Duodenal mucosa (tissue), 2 donors: ENCODE data around the gene COL6A2.
"Not testable (repeated sequence)": the region's sequence is repeated elsewhere in the genome, so short reads cannot be mapped to it uniquely, and the experiment has no call there.

ENCODE experiments used
- H3K27ac ChIP-seq: one replicate; pipeline ENCODE4 v1.7.0; 2013; ENCODE audit warnings: low read depth, low read length
- H3K27me3 ChIP-seq, 2 donors: one replicate each; pipeline ENCODE4 v1.7.0; 2013; ENCODE audit warnings: low read length in 2 of 2, control low read depth in 1 of 2; ENCODE audit not compliant: insufficient read depth in 2 of 2, control insufficient read depth in 1 of 2
- H3K36me3 ChIP-seq, 2 donors: one replicate each; pipeline ENCODE4 v1.7.0; 2013; ENCODE audit warnings: low read length in 2 of 2, control low read depth in 1 of 2; ENCODE audit not compliant: insufficient read depth in 2 of 2, control insufficient read depth in 1 of 2
- H3K4me1 ChIP-seq, 2 donors: one replicate each; pipeline ENCODE4 v1.7.0; 2013; ENCODE audit warnings: low read length in 2 of 2, control low read depth in 1 of 2; ENCODE audit not compliant: insufficient read depth in 2 of 2, control insufficient read depth in 1 of 2
- H3K4me3 ChIP-seq, 2 donors: one replicate each; pipeline ENCODE4 v1.7.0; 2013; ENCODE audit warnings: low read length in 2 of 2, low read depth in 1 of 2
- H3K9ac ChIP-seq, 2 donors: one replicate each; pipeline ENCODE4 v1.7.0; 2013; ENCODE audit warnings: low read length in 2 of 2, low read depth in 1 of 2
- H3K9me3 ChIP-seq, 2 donors: one replicate each; pipeline ENCODE4 v1.7.0; 2013; ENCODE audit warnings: low read length in 2 of 2, control low read depth in 1 of 2; ENCODE audit not compliant: control insufficient read depth in 1 of 2

COL6A2 gene

DNA sequence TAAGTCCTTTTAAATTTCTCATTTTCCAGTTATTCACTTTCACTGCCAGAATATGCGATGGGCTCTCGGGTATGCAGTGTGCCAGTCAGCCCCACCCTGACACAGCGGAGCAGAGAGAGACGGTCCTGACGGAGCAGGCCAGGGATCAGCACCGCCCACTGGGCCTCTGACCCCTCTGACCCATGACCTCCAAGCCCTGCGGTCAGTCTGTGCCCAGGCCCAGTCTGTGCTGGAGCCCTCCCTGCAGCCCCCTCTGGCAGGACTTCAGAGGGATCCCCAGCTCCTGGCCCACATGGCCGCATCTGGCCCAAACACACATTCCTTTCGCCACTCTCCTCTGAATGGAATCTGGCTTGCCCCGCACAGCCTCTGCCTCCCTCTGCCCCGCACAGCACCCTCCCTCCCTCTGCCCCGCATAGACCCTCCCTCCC is 43.4 kb upstream of the COL6A2 start:
- Histone ChIP-seq H3K9ac (no peak overlapping the region), H3K9me3 (peaks cover 4 to 5% of the 10 kb centered on the region in 2 donors), H3K4me3 (no peak overlapping the region), H3K27ac (no peak overlapping the region), H3K36me3 (no peaks in the 10 kb centered on the region), H3K27me3 (no peaks in the 10 kb centered on the region), H3K4me1 (peaks cover 10% of the 10 kb centered on the region in 2 donors)

- Histone ChIP-seq H3K27me3 (no peaks in the 10 kb centered on the region), H3K9ac (peak overlapping the region in 1 of 2 donors; percentile 33), H3K4me3 (no peak overlapping the region), H3K4me1 (peaks cover 10 to 14% of the 10 kb centered on the region in 2 donors), H3K9me3 (peaks cover 4 to 5% of the 10 kb centered on the region in 2 donors), H3K27ac (peak overlapping the region; percentile 70), H3K36me3 (no peaks in the 10 kb centered on the region)
Measured at GRCh38 chr21:46055863-46056281, 42.0 kb upstream of the COL6A2 start.

- Histone ChIP-seq H3K4me1 (peaks cover 10 to 17% of the 10 kb centered on the region in 2 donors), H3K27me3 (no peaks in the 10 kb centered on the region), H3K36me3 (no peaks in the 10 kb centered on the region), H3K9me3 (peaks cover 4 to 5% of the 10 kb centered on the region in 2 donors), H3K4me3 (no peak overlapping the region), H3K27ac (peak overlapping the region; percentile 70), H3K9ac (peak overlapping the region in 1 of 2 donors; percentile 33)
Measured at GRCh38 chr21:46056450-46056903, 41.4 kb upstream of the COL6A2 start.

- no peak overlapping the region for H3K4me3 ChIP-seq
- peaks cover 4 to 5% of the 10 kb centered on the region in 2 donors for H3K9me3 ChIP-seq
- peak overlapping the region; percentile 80 for H3K27ac ChIP-seq
- no peaks in the 10 kb centered on the region for H3K27me3 ChIP-seq
- H3K9ac ChIP-seq = no peak overlapping the region
- peaks cover 10 to 17% of the 10 kb centered on the region in 2 donors for H3K4me1 ChIP-seq
- no peaks in the 10 kb centered on the region for H3K36me3 ChIP-seq
Measured at GRCh38 chr21:46057111-46057709, 40.7 kb upstream of the COL6A2 start.

GRCh38 chr21:46057710-46058241 is 40.1 kb upstream of the COL6A2 start:
- Histone ChIP-seq H3K4me1 (peaks cover 10 to 17% of the 10 kb centered on the region in 2 donors), H3K9me3 (peaks cover 6 to 8% of the 10 kb centered on the region in 2 donors), H3K36me3 (no peaks in the 10 kb centered on the region), H3K27me3 (no peaks in the 10 kb centered on the region), H3K27ac (peak overlapping the region; percentile 55), H3K9ac (no peak overlapping the region), H3K4me3 (no peak overlapping the region)

GRCh38 chr21:46058431-46059145 is 39.3 kb upstream of the COL6A2 start:
- Histone ChIP-seq H3K4me1 (peaks cover 10 to 17% of the 10 kb centered on the region in 2 donors), H3K36me3 (no peaks in the 10 kb centered on the region), H3K9ac (no peak overlapping the region), H3K9me3 (peaks cover 11 to 12% of the 10 kb centered on the region in 2 donors), H3K27ac (no peak overlapping the region), H3K27me3 (no peaks in the 10 kb centered on the region), H3K4me3 (no peak overlapping the region)

DNA sequence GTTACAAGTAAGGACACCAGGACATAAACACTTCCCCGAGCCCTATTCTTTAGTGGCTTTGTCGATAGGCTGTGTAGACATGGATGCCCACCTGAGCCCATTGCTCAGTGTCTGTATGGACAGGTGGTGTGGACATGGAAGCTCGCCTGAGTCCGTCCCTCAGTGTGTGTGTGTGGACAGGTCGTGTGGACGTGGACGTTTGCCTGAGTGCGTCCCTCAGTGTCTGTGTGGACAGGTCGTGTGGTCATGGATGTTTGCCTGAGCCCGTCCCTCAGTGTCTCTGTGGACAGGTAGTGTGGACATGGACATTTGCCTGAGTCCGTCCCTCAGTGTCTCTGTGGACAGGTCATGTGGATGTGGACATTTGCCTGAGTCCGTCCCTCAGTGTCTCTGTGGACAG is 38.7 kb upstream of the COL6A2 start:
- H3K27ac ChIP-seq = no peak overlapping the region
- H3K36me3 ChIP-seq = no peaks in the 10 kb centered on the region
- H3K4me3 ChIP-seq = no peak overlapping the region
- no peaks in the 10 kb centered on the region for H3K27me3 ChIP-seq
- no peak overlapping the region for H3K9ac ChIP-seq
- H3K9me3 ChIP-seq = peaks cover 11 to 12% of the 10 kb centered on the region in 2 donors
- peaks cover 10 to 17% of the 10 kb centered on the region in 2 donors for H3K4me1 ChIP-seq

- H3K27me3 ChIP-seq, H3K4me3 ChIP-seq, H3K36me3 ChIP-seq, H3K9ac ChIP-seq: not testable (repeated sequence)
- peaks cover 10 to 17% of the 10 kb centered on the region in 2 donors for H3K4me1 ChIP-seq
- H3K27ac ChIP-seq = peak overlapping the region; percentile 77
- peaks cover 11 to 12% of the 10 kb centered on the region in 2 donors for H3K9me3 ChIP-seq
Measured at GRCh38 chr21:46059711-46060455, 38.0 kb upstream of the COL6A2 start.

DNA sequence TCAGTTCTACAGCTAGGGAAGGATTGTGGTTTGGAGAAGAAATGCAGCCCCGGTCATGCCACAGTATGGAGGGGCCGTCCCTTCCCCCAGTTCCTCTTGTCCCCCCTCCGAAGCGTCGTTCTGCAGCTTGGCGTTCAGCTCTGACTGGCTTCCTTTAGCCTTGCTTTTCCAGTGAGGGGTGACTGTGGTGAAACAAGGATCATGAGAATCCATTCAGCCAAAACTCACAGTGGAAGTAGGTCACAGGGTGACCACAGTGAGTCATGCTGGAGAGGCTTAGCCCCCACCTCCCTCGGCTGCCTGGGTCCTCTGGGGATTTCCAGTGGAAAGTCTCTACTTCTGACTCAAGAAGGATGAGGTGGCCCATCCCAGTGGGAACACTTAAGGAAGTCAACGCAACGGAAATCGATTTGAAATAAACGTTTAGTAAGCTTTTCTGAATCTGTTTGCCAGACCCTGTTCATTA is 37.3 kb upstream of the COL6A2 start:
- Histone ChIP-seq H3K9me3 (peaks cover 11 to 12% of the 10 kb centered on the region in 2 donors), H3K4me1 (peaks cover 10 to 15% of the 10 kb centered on the region in 2 donors), H3K9ac (no peak overlapping the region), H3K36me3 (no peaks in the 10 kb centered on the region), H3K27ac (peak overlapping the region; percentile 77), H3K27me3 (peaks cover 0 to 3% of the 10 kb centered on the region in 2 donors), H3K4me3 (no peak overlapping the region)
